ENCODE data around the gene RABEP1. TPM values are rescaled to one million over a fixed set of nuclear protein-coding genes. Genes with fewer than 3 reads are reported as not detected.

Gene RABEP1
- total RNA-seq, 4 donors from 2014 or later, result 14.9 to 59.7 (median 38.8) TPM

- no peak for TF ChIP-seq CTCF (IDR thresholded peaks at IDR 0.05)
- no peak for TF ChIP-seq POLR2A (IDR thresholded peaks at IDR 0.05)
- H3K4me3 ChIP-seq, result no peak overlapping the region
- intact Hi-C loops (cut with DNase I; ENCODE audit: low total_unique reads), result no loop called here
- H3K9me3 ChIP-seq, result no peaks in the 10 kb centered on the region
- no peaks in the 10 kb centered on the region for H3K36me3 ChIP-seq
- H3K4me1 ChIP-seq, result no peaks in the 10 kb centered on the region
- no peaks in the 10 kb centered on the region for H3K27me3 ChIP-seq
- DNase-seq, result no peak
- H3K27ac ChIP-seq, result no peak overlapping the region
Measured at GRCh38 chr17:5362162-5362811, 80.2 kb downstream of the RABEP1 start.

GRCh38 chr17:5364156-5364555 is 82.1 kb downstream of the RABEP1 start:
- no peak overlapping the region for H3K4me3 ChIP-seq
- H3K36me3 ChIP-seq, result no peaks in the 10 kb centered on the region
- TF ChIP-seq CTCF (IDR thresholded peaks at IDR 0.05) (no peak), POLR2A (IDR thresholded peaks at IDR 0.05) (no peak)
- no peak overlapping the region for H3K27ac ChIP-seq
- H3K27me3 ChIP-seq, result no peaks in the 10 kb centered on the region
- intact Hi-C loops (cut with DNase I; ENCODE audit: low total_unique reads), result no loop called here
- no peaks in the 10 kb centered on the region for H3K4me1 ChIP-seq
- no peak for DNase-seq
- no peaks in the 10 kb centered on the region for H3K9me3 ChIP-seq

- TF ChIP-seq CTCF (IDR thresholded peaks at IDR 0.05), result no peak
- TF ChIP-seq POLR2A (IDR thresholded peaks at IDR 0.05), result no peak
- H3K9me3 ChIP-seq, result no peaks in the 10 kb centered on the region
- no peak for DNase-seq
- H3K27ac ChIP-seq, result no peak overlapping the region
- no peak overlapping the region for H3K4me3 ChIP-seq
- no peaks in the 10 kb centered on the region for H3K4me1 ChIP-seq
- intact Hi-C loops (cut with DNase I; ENCODE audit: low total_unique reads), result no loop called here
- H3K36me3 ChIP-seq, result no peaks in the 10 kb centered on the region
- H3K27me3 ChIP-seq, result no peaks in the 10 kb centered on the region
Measured at GRCh38 chr17:5364696-5365095, 82.6 kb downstream of the RABEP1 start.

- no peak overlapping the region for H3K27ac ChIP-seq
- H3K9me3 ChIP-seq, result no peaks in the 10 kb centered on the region
- H3K4me3 ChIP-seq, result no peak overlapping the region
- no peaks in the 10 kb centered on the region for H3K36me3 ChIP-seq
- TF ChIP-seq CTCF (IDR thresholded peaks at IDR 0.05), result no peak
- TF ChIP-seq POLR2A (IDR thresholded peaks at IDR 0.05), result no peak
- no peaks in the 10 kb centered on the region for H3K27me3 ChIP-seq
- H3K4me1 ChIP-seq, result no peaks in the 10 kb centered on the region
- intact Hi-C loops (cut with DNase I; ENCODE audit: low total_unique reads), result no loop called here
- no peak for DNase-seq
Measured at GRCh38 chr17:5365831-5366230, 83.7 kb downstream of the RABEP1 start.

- H3K4me1 ChIP-seq, result no peaks in the 10 kb centered on the region
- no peak overlapping the region for H3K4me3 ChIP-seq
- H3K27me3 ChIP-seq, result no peaks in the 10 kb centered on the region
- no peaks in the 10 kb centered on the region for H3K9me3 ChIP-seq
- H3K36me3 ChIP-seq, result no peaks in the 10 kb centered on the region
- H3K27ac ChIP-seq, result no peak overlapping the region
- intact Hi-C loops (cut with DNase I; ENCODE audit: low total_unique reads), result no loop called here
- TF ChIP-seq CTCF (IDR thresholded peaks at IDR 0.05), result no peak
- no peak for TF ChIP-seq POLR2A (IDR thresholded peaks at IDR 0.05)
- DNase-seq, result no peak
Measured at GRCh38 chr17:5370411-5370810, 88.3 kb downstream of the RABEP1 start.

Data from uterus (tissue), 4 donors.